GM18498 (cell line): Measurements from ENCODE around the gene EDN3.

ENCODE experiments used
- ATAC-seq: cut with Tn5 transposase; IDR thresholded peaks from one replicate; pipeline ENCODE4 v1.9.1; 2021; ENCODE audit warnings: mild to moderate bottlenecking, moderate library complexity; ENCODE audit not compliant: unreplicated experiment

EDN3 gene

DNA sequence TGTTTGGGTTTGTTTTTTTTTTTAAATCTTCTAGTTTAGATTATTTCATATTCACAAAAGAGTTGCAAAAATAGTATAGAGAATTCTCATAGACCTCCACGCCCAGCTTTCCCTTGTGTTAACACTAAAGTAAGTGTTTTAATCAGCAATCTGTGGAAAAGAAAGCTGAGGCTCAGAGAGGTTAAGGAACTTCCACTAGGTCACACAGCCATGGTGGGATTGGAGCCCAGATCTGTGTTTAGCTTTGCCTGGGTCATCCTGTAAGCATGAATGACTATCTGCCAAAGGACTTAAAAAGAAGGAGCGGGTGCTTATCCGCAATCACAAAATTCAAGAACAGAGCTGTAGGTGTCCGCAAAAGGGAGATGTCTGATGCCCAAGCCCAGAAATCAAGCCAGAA is 60.5 kb downstream of the EDN3 start:
- no peak for ATAC-seq

DNA sequence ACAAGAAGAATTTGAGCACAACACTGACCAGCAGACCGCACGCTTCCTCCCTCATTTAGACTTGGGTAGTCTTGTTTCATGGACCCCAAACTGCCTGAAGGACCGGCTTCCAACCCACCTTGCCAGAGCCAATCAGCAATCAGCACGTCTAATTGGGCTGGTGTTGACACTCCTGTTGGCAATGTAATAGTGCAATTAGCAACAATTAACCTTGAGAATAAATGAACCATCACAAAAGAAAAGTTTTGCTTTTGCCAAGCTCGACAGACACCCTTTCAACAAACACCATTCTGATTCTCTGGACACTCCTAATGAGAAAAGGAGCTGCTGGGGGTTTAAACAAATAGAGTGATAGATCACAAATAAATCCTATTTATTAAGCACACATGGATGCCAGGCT is 61.0 kb downstream of the EDN3 start:
- ATAC-seq = no peak

DNA sequence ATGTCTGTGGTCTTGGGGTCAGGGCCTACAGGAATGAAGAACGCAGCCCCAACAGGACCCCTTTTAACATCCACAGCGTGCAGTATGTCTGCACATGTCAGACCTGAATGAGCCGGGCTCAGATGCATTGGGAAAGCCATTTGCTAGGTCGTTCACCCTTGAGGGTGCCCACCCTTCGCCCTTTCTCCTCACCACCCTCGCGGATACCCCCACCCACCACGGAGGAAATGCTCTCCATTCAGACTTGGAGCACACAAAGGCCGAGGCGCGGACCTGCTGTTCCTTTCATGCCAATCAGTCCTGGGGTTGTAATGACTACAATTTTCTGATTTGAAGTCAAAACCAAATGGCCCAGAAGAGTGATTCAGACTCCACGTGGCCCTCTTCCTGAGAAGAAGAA is 62.7 kb downstream of the EDN3 start:
- ATAC-seq = no peak

DNA sequence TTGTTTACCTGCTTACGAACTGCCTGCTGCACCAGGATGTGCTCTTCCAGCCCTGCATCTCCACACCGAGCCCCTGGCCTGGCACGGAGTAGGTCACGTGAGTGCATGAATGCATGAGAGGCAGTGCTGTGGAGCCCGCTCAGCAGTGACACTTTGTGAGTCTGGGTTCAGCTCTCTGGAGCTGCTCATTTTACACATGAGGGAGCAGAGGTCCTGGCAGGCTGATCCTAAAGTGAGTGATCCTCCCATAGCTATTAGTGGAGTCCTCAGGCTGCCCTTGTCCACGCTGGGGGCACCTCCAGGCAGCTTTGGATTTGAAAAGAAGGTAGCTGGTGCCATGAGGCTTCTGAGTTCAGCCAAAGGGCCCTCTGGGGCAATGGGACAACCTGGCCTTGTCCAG is 64.2 kb downstream of the EDN3 start:
- ATAC-seq = no peak

DNA sequence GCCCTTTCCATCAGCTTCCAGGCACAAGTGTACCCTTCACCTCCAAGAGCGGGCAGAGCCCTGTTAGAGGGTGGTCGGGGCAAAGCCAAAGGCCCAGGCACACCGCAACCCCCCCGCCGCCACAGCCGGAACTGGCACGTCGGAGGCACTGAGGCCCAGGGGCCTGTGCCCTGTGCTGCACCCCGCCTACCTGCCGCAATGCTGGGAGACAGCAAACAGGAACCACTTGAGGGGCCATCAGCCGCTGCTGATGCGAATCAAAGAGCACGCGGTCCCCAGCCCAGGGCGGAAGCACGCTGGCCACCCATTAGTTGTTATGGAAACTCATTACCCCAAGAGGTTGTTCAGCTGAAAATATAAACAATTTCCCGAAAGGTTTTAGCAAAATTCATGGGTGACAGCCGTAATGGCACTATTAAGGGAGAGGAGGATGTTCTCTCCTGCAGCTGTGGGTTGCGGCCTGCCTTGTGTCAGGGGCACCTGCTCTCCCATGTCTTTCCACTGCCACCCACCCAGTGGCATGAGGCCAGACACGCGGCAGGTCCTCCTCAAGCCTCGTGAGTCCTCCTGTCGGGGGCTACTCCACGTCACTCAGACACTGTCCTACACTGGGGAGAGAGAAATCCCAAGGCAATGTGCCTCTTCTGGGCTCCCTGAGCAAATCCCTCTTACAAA is 65.3 kb downstream of the EDN3 start:
- no peak for ATAC-seq

DNA sequence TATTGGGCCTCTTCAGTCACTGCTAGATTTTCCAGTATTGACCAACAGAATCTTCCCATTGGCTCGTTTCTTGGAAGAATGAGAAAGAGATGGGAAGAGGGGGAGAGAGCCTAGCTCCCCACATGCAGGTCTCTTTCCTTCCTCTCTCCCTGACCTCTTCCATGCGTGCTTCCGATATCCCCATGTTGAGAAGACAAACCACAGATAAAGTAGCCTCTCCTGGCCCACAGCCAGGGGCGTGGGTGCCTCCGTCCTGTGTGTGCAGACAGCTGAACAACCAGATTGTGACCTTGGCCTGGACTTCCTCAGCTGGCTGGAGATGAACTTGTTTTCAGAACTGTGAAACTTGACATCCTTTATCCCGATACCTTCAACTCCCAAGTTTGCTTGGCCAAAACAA is 71.0 kb downstream of the EDN3 start:
- ATAC-seq = no peak

DNA sequence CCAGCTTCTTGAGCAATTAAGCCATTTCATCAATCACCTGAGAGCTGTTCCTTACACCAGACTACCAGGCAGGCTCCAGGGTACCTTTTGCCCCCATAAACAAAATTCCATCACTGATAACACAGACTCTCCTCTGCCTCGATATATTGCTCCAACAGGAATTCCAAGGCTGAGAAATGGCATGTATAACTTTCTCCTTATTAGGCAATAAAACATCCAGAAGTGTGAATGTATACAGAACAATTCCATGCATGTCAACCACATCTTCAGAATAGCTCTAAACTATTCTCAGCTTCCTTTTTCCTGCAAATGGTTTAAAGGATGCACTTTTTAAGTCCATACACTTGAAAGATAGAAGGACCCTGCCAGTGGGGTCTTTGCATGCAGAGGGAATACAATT is 73.8 kb downstream of the EDN3 start:
- ATAC-seq = no peak

DNA sequence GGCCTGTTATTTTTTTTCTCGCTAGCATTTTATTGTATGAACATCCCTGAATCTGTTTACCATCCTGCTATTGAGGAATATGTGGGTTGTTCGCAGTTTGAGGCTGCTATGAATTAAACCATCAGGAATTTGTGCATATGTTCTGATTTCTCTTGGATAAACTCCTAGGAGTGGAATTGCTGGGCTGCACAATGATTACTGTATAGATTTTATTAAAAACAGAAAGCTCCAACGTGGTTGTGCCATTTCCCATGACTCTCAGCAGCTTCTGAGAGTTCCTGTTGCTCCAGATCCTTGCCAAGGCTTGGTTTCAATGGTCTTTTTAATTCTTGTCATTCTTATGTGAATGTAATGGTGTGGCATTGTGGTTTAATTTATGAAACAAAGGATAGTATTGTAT is 75.1 kb downstream of the EDN3 start:
- ATAC-seq = no peak
